Measurements from ENCODE around the gene ITPKB.

- TF ChIP-seq CTCF (IDR thresholded peaks at IDR 0.05) (no peak), POLR2A (IDR thresholded peaks at IDR 0.05) (no peak)
Measured at GRCh38 chr1:226609836-226610455, 129.1 kb downstream of the ITPKB start.
